ENCODE results near the gene ZNF521. TPM values are rescaled to one million over a fixed set of nuclear protein-coding genes. Genes with fewer than 3 reads are reported as not detected.

Gene ZNF521
- total RNA-seq, 1 experiment from 2014 or later, result not detected

DNA sequence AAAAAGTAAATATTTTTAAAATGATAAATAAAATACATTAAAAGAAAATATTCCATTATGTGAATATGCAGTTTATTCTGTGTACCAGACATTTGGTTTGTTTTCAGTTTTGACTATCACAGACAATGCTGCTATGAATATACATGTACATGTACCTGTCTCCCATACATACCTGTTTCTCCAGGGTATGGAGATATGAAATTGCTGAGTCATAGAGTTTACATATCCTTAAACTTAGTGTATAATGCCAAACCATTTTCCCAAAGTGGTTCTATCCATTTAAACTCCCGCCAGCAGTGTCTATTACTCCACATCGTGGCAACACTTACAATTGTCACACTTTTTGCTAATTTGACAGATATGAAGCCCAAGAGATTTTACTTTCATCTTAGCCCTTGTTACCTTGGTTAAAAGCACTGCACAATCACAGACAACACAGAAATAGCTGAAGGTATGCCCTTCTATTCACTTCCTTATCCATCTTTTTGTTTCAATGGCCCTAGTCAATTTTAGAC lies 56.3 kb downstream of the ZNF521 start:
- H3K27ac ChIP-seq, result no peak overlapping the region
- ChIA-PET POLR2A (ENCODE audit: unreplicated experiment) (no interaction called here), CTCF (no interaction called here)
- H3K4me3 ChIP-seq, result no peak overlapping the region
- no peaks in the 10 kb centered on the region for H3K4me1 ChIP-seq (replicated peaks; ENCODE audit: insufficient read depth)
- intact Hi-C loops (cut with micrococcal nuclease; ENCODE audit: unreplicated experiment), result no loop called here
- no peak overlapping the region for H3K4me2 ChIP-seq
- no peak for DNase-seq
- no peaks in the 10 kb centered on the region for H4K20me1 ChIP-seq (ENCODE audit: insufficient read depth)
- H3K79me2 ChIP-seq (ENCODE audit: low read depth), result no peaks in the 10 kb centered on the region
- no peak overlapping the region for H2AFZ ChIP-seq
- no peak for TF ChIP-seq EZH2 (IDR thresholded peaks at IDR 0.05; ENCODE audit: low read depth)
- TF ChIP-seq, protein P1, sequence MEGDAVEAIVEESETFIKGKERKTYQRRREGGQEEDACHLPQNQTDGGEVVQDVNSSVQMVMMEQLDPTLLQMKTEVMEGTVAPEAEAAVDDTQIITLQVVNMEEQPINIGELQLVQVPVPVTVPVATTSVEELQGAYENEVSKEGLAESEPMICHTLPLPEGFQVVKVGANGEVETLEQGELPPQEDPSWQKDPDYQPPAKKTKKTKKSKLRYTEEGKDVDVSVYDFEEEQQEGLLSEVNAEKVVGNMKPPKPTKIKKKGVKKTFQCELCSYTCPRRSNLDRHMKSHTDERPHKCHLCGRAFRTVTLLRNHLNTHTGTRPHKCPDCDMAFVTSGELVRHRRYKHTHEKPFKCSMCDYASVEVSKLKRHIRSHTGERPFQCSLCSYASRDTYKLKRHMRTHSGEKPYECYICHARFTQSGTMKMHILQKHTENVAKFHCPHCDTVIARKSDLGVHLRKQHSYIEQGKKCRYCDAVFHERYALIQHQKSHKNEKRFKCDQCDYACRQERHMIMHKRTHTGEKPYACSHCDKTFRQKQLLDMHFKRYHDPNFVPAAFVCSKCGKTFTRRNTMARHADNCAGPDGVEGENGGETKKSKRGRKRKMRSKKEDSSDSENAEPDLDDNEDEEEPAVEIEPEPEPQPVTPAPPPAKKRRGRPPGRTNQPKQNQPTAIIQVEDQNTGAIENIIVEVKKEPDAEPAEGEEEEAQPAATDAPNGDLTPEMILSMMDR (conservative IDR thresholded peaks at IDR 0.05), result no peak
- no peaks in the 10 kb centered on the region for H3K9me2 ChIP-seq (ENCODE audit: insufficient read depth)
- no peaks in the 10 kb centered on the region for H3K9me3 ChIP-seq (ENCODE audit: insufficient read depth, low read depth)
- no peaks in the 10 kb centered on the region for H3F3A ChIP-seq (ENCODE audit: insufficient read depth, low read depth)
- H3K36me3 ChIP-seq (ENCODE audit: low read depth), result no peaks in the 10 kb centered on the region
- BruUV-seq (replicated peaks), result no TSS peak
- no peaks in the 10 kb centered on the region for H3K27me3 ChIP-seq (ENCODE audit: insufficient read depth, low read depth)

- CTCF ChIA-PET, result no interaction called here
Measured at GRCh38 chr18:25291150-25291549, 60.8 kb downstream of the ZNF521 start.

DNA sequence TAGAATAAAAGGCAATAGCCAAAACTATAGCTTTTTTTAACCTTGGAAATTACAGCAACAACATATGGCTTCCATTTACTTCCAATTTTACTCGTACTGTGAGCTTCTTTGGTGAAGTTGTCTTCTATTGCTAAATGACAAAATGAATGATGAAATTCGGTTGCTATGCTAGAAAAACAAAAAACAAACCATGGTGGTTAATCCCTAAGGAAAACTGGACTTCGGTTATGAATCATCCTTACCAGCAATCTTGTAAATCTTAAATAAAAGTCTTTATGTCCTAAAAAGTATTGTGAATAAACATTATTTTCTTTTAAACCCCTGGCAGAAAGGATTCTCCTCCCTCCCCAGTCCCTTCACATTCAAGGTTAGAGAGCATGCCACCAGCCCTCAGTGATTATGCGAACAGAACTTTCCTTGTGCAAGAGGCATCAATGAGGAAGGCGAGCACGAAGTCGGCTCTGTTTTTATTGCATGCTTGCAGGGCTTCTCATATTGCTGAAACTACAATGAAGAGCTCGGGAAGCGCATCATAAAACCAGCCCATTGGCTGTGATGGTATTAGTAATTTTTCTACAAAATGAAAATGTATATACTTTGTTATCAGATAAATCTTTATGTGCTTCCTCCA lies 62.9 kb downstream of the ZNF521 start:
- H2AFZ ChIP-seq, result no peak overlapping the region
- H3K79me2 ChIP-seq (ENCODE audit: low read depth), result no peaks in the 10 kb centered on the region
- intact Hi-C loops (cut with micrococcal nuclease; ENCODE audit: unreplicated experiment), result no loop called here

More at GRCh38 chr18:25291150-25291549, 60.8 kb downstream of the ZNF521 start:
- TF ChIP-seq, protein P1 (conservative IDR thresholded peaks at IDR 0.05), result no peak
- TF ChIP-seq EZH2 (IDR thresholded peaks at IDR 0.05; ENCODE audit: low read depth), result no peak
- Histone ChIP-seq H3K79me2 (ENCODE audit: low read depth) (no peaks in the 10 kb centered on the region), H3K9me3 (ENCODE audit: insufficient read depth, low read depth) (no peaks in the 10 kb centered on the region), H2AFZ (no peak overlapping the region), H4K20me1 (ENCODE audit: insufficient read depth) (no peaks in the 10 kb centered on the region), H3F3A (ENCODE audit: insufficient read depth, low read depth) (no peaks in the 10 kb centered on the region), H3K4me3 (no peak overlapping the region), H3K9me2 (ENCODE audit: insufficient read depth) (no peaks in the 10 kb centered on the region), H3K4me1 (replicated peaks; ENCODE audit: insufficient read depth) (no peaks in the 10 kb centered on the region), H3K4me2 (no peak overlapping the region), H3K27me3 (ENCODE audit: insufficient read depth, low read depth) (no peaks in the 10 kb centered on the region), H3K27ac (no peak overlapping the region), H3K36me3 (ENCODE audit: low read depth) (no peaks in the 10 kb centered on the region)
- BruUV-seq (replicated peaks), result no TSS peak
- no peak for DNase-seq
- POLR2A ChIA-PET (ENCODE audit: unreplicated experiment), result no interaction called here
- intact Hi-C loops (cut with micrococcal nuclease; ENCODE audit: unreplicated experiment), result no loop called here

More for the DNA sequence above, 62.9 kb downstream of the ZNF521 start:
- BruUV-seq (replicated peaks), result no TSS peak
- Histone ChIP-seq H3K9me3 (ENCODE audit: insufficient read depth, low read depth) (no peaks in the 10 kb centered on the region), H3K36me3 (ENCODE audit: low read depth) (no peaks in the 10 kb centered on the region), H3K27me3 (ENCODE audit: insufficient read depth, low read depth) (no peaks in the 10 kb centered on the region), H3K4me2 (no peak overlapping the region), H3F3A (ENCODE audit: insufficient read depth, low read depth) (no peaks in the 10 kb centered on the region), H3K4me1 (replicated peaks; ENCODE audit: insufficient read depth) (no peaks in the 10 kb centered on the region), H4K20me1 (ENCODE audit: insufficient read depth) (no peaks in the 10 kb centered on the region), H3K4me3 (no peak overlapping the region), H3K27ac (no peak overlapping the region), H3K9me2 (ENCODE audit: insufficient read depth) (no peaks in the 10 kb centered on the region)
- TF ChIP-seq, protein P1 (conservative IDR thresholded peaks at IDR 0.05), result no peak
- no peak for TF ChIP-seq EZH2 (IDR thresholded peaks at IDR 0.05; ENCODE audit: low read depth)
- CTCF ChIA-PET, result no interaction called here
- POLR2A ChIA-PET (ENCODE audit: unreplicated experiment), result interaction anchor here (0.5 kb wide), 1 partner anchor 636 kb away, joined by 4 read pairs; no protein-coding TSS in a partner anchor
- DNase-seq, result no peak

Data from PC-9 (cell line).